K562 (cell line): ENCODE measurements around the gene GMPR. TPM values are rescaled to one million over a fixed set of nuclear protein-coding genes. Genes with fewer than 3 reads are reported as not detected.
"Not testable (repeated sequence)": the region's sequence is repeated elsewhere in the genome, so short reads cannot be mapped to it uniquely, and the experiment has no call there.

Experiments used
- ATAC-seq: fragments of 200-7000 bp; cut with Tn5 transposase; 3 replicates; pipeline ENCODE4 v1.9.1; 2020; ENCODE audit warnings: moderate library complexity
- BruUV-seq: library from RNA; stranded (reverse); fragments of 400-500 nt; replicated peaks from 2 replicates; lab custom pipeline; 2021; lab: Mats Ljungman, UMichigan
- CTCF ChIA-PET: fragments of 300-600 bp; formaldehyde crosslinking; extraction: SDS; loops from one replicate; lab custom pipeline; 2021; ENCODE audit warnings: low intra/inter-chr PET ratio; lab: Yijun Ruan, JAX
- POLR2A ChIA-PET: fragments of 300-600, 350-650 bp; sonication (Branson Sonifier 250); formaldehyde crosslinking; extraction: SDS; loops from one replicate; lab custom pipeline; 2021; ENCODE audit warnings: antibody characterized with exemption, inconsistent platforms; lab: Yijun Ruan, JAX
- DNase-seq, 4 experiments: peaks; one replicate each; pipeline versions ENCODE4 v3.0.0 to v3.0.0-alpha.2; 2011 to 2018; ENCODE audit warnings: low spot score in 3 of 4, mixed read lengths in 3 of 4; ENCODE audit errors: extremely low read depth in 1 of 4
- FAIRE-seq: peaks from 2 replicates; lab custom pipeline; 2011; peaks lifted over from hg19 to GRCh38; lab: Jason Lieb, UNC
- H2AFZ ChIP-seq: 2 replicates; pipeline ENCODE4 v1.6.0; 2011; ENCODE audit warnings: low read depth, low read length, control low read depth, inconsistent platforms
- H3K27ac ChIP-seq: fragments of 200-600 bp; 3 replicates; pipeline ENCODE4 v1.8.0; 2011; ENCODE audit warnings: low read depth, mild to moderate bottlenecking, control low read depth, inconsistent platforms, low read length, moderate library complexity, mixed read lengths; ENCODE audit errors: extremely low read depth
- H3K27me3 ChIP-seq, 2 experiments: fragments of 300-600 bp in 1 of 2; 2 replicates in 1 of 2; 3 replicates in 1 of 2; pipeline versions ENCODE4 v1.6.0 to v1.8.0; 2011; ENCODE audit warnings: inconsistent platforms in 2 of 2, low read length in 2 of 2, mild to moderate bottlenecking in 1 of 2, mixed read lengths in 1 of 2, moderate library complexity in 1 of 2; ENCODE audit not compliant: control insufficient read depth in 2 of 2, insufficient read depth in 2 of 2
- H3K36me3 ChIP-seq: fragments of 300-600 bp; 3 replicates; pipeline ENCODE4 v1.8.0; 2011; ENCODE audit warnings: mild to moderate bottlenecking, low read length, inconsistent platforms; ENCODE audit not compliant: control insufficient read depth, insufficient read depth
- H3K4me1 ChIP-seq, 2 experiments: fragments of 200-600 bp in 1 of 2; replicated peaks in 1 of 2; 2 replicates in 1 of 2; 3 replicates in 1 of 2; pipeline versions ENCODE4 v1.5.1 to v1.8.0; 2011; ENCODE audit warnings: inconsistent platforms in 2 of 2, low read length in 2 of 2, mild to moderate bottlenecking in 1 of 2, mixed read lengths in 1 of 2, moderate library complexity in 1 of 2; ENCODE audit not compliant: control insufficient read depth in 2 of 2, insufficient read depth in 2 of 2
- H3K4me2 ChIP-seq: 2 replicates; pipeline ENCODE4 v1.6.1; 2011; ENCODE audit warnings: low read length, control low read depth, inconsistent platforms, mixed read lengths; ENCODE audit not compliant: insufficient read depth
- H3K4me3 ChIP-seq: fragments of 200-600 bp; sonication (generic), shearing (Covaris generic); 2 replicates; pipeline ENCODE4 v1.5.1; 2016; ENCODE audit warnings: control low read depth, inconsistent platforms
- H3K79me2 ChIP-seq: fragments of 200-600 bp; 3 replicates; pipeline ENCODE4 v1.8.0; 2011; ENCODE audit warnings: low read length, inconsistent platforms; ENCODE audit not compliant: control insufficient read depth, insufficient read depth
- H3K9ac ChIP-seq, 2 experiments: 2 replicates each; pipeline versions ENCODE4 v1.6.0 to v1.6.1; 2011; ENCODE audit warnings: low read depth in 2 of 2, low read length in 2 of 2, control low read depth in 1 of 2, inconsistent platforms in 1 of 2, mild to moderate bottlenecking in 1 of 2, mixed read lengths in 1 of 2; ENCODE audit not compliant: insufficient read depth in 1 of 2
- H3K9me1 ChIP-seq: one replicate; pipeline ENCODE4 v1.6.0; 2011; ENCODE audit warnings: inconsistent platforms, mild to moderate bottlenecking, low read length, moderate library complexity; ENCODE audit not compliant: control insufficient read depth, insufficient read depth
- H3K9me3 ChIP-seq: replicated peaks from 2 replicates; pipeline ENCODE4 v1.5.1; 2011; ENCODE audit warnings: low read depth, low read length, inconsistent platforms; ENCODE audit not compliant: control insufficient read depth, insufficient read depth
- H4K20me1 ChIP-seq: replicated peaks from 2 replicates; pipeline ENCODE4 v1.6.1; 2011; ENCODE audit warnings: low read length, inconsistent platforms, mixed read lengths; ENCODE audit not compliant: control insufficient read depth, insufficient read depth
- C11orf30 ChIP-seq: fragments of 450-650 bp; IDR thresholded peaks from 2 replicates; pipeline ENCODE4 v1.6.1; 2016; ENCODE audit warnings: low read depth, mild to moderate bottlenecking
- FOXK2 ChIP-seq, 2 experiments: fragments of 450-650 bp; IDR thresholded peaks in 1 of 2; conservative IDR thresholded peaks in 1 of 2; 2 replicates each; pipeline ENCODE4 v1.6.1; 2016; ENCODE audit warnings: low read depth in 2 of 2, mild to moderate bottlenecking in 1 of 2
- MAFG ChIP-seq: fragments of 450-650 bp; conservative IDR thresholded peaks from 2 replicates; pipeline ENCODE4 v1.6.1; 2016; ENCODE audit warnings: missing genetic modification characterization, missing compliant biosample characterization
- MEIS2 ChIP-seq: fragments of 450-650 bp; IDR thresholded peaks from 2 replicates; pipeline ENCODE4 v1.6.1; 2014; ENCODE audit warnings: mild to moderate bottlenecking; ENCODE audit not compliant: partially characterized antibody
- MNT ChIP-seq, 2 experiments: fragments of 450-650 bp; conservative IDR thresholded peaks; 2 replicates each; pipeline ENCODE4 v1.6.1; 2017; ENCODE audit warnings: mild to moderate bottlenecking in 2 of 2, moderate library complexity in 2 of 2
- PBX2 ChIP-seq, 2 experiments: IDR thresholded peaks in 1 of 2; conservative IDR thresholded peaks in 1 of 2; 2 replicates each; pipeline ENCODE4 v1.6.1; 2016; ENCODE audit warnings: low read depth in 2 of 2, mild to moderate bottlenecking in 1 of 2, missing compliant biosample characterization in 1 of 2, missing genetic modification characterization in 1 of 2, moderate library complexity in 1 of 2
- PKNOX1 ChIP-seq: fragments of 450-650 bp; IDR thresholded peaks from 2 replicates; pipeline ENCODE4 v1.6.1; 2016
- ZNF316 ChIP-seq: fragments of 450-650 bp; IDR thresholded peaks from 2 replicates; pipeline ENCODE4 v1.6.1; 2016
- WGBS: fragments of 100-300 bp; shearing (Covaris generic); methylation state at CpG from one replicate; pipeline ENCODE4 v1.1.6; 2016; ENCODE audit warnings: low coverage, mixed read lengths; ENCODE audit not compliant: insufficient coverage; ENCODE audit errors: missing lambda C conversion rate; 5-methylcytosine and 5-hydroxymethylcytosine counted together
- in situ Hi-C: fragments of 300-500 bp; cut with MboI; formaldehyde crosslinking; loops from 4 replicates; pipeline ENCODE4 v1.15.0; 2018; ENCODE audit warnings: inconsistent platforms, mixed read lengths
- intact Hi-C: fragments of 100-400 bp; cut with micrococcal nuclease; formaldehyde crosslinking; loops from 2 replicates; pipeline ENCODE4 v1.14.2; 2022
- polyA plus RNA-seq, 8 experiments: library from polyadenylated mRNA; depleted of rRNA in 4 of 8; stranded (reverse) in 5 of 8; unstranded in 3 of 8; fragments of >200 nt; fragmentation: Nextera tagmentation in 2 of 8; fragmentation: Illumina TruSeq in 1 of 8; extraction: Ambion mirVana in 2 of 8; extraction: Trizol in 1 of 8; gene quantifications; 2 replicates each; pipeline versions ENCODE4 v1.2.1 to v1.2.3, GENCODE V29; 2011 to 2014; ENCODE audit warnings: inconsistent platforms in 1 of 8, missing spikeins in 1 of 8
- total RNA-seq, 7 experiments: library from RNA; depleted of rRNA in 6 of 7; stranded (reverse); fragments of >200 nt in 6 of 7; fragmentation: Illumina TruSeq in 2 of 7; extraction: Trizol in 2 of 7; gene quantifications; 2 replicates each; pipeline versions ENCODE4 v1.2.1 to v1.2.3, GENCODE V29; 2011 to 2021; ENCODE audit warnings: low replicate concordance in 1 of 7

Gene GMPR
- total and polyA plus RNA-seq, 9 of the 15 experiments (the other 6 are each of a cell fraction or from before 2014, with no cell fraction given): 34.6 to 83.7 (median 49.8) TPM

- H3K9me1 ChIP-seq; H3K9me3 ChIP-seq; H3K27ac ChIP-seq; H3K27me3 ChIP-seq; H2AFZ ChIP-seq; H3K9ac ChIP-seq; H4K20me1 ChIP-seq; H3K4me3 ChIP-seq; DNase-seq; intact Hi-C loops; BruUV-seq; FAIRE-seq; ATAC-seq; in situ Hi-C loops; H3K4me2 ChIP-seq; CTCF ChIA-PET; TF ChIP-seq PBX2 (CRISPR knock-in tag; IDR thresholded peaks at IDR 0.05; ENCODE audit: low read depth): not testable (repeated sequence)
- POLR2A ChIA-PET: interaction anchor here (7.6 kb wide), 1 partner anchor 7 kb away, joined by 97 read pairs; no protein-coding TSS in a partner anchor
- WGBS: 43% methylated on average over 2 of the region's 3 CpGs
- H3K79me2 ChIP-seq: peaks cover 15% of the 10 kb centered on the region; the same call in 2 of the 3 replicates
- TF ChIP-seq MEIS2: peak; percentile 56
- peak; percentile 47; the same call in 1 of the 2 replicates for TF ChIP-seq C11orf30
- 0 out of 2 replicates have a peak, but pooled peaks have one; percentile 22 for TF ChIP-seq MAFG (tag)
- peak in 1 of 2 experiments; percentile 77; a peak in 3 of 4 replicates for TF ChIP-seq FOXK2 (conservative IDR thresholded peaks at IDR 0.05 in 1 of 2, IDR thresholded peaks at IDR 0.05 in 1 of 2; ENCODE audit: low read depth in 2 of 2)
- peak; percentile 45 for TF ChIP-seq ZNF316
- TF ChIP-seq PBX2 (tag; conservative IDR thresholded peaks at IDR 0.05; ENCODE audit: low read depth): peak; percentile 57; the same call in 1 of the 2 replicates
- TF ChIP-seq PKNOX1: peak; percentile 71
- TF ChIP-seq MNT (conservative IDR thresholded peaks at IDR 0.05): 0 out of 4 replicates have a peak, but pooled peaks of 1 of the 2 experiments have one; percentile 20
- peaks cover 55% of the 10 kb centered on the region for H3K36me3 ChIP-seq
- H3K4me1 ChIP-seq: peaks cover 12 to 18% of the 10 kb centered on the region in 2 experiments; a peak in 4 of 5 replicates
These were observed 21.2 kb downstream of the GMPR start for GRCh38 chr6:16259604-16260003.
